Measurements from ENCODE around the gene PJA2.

DNA sequence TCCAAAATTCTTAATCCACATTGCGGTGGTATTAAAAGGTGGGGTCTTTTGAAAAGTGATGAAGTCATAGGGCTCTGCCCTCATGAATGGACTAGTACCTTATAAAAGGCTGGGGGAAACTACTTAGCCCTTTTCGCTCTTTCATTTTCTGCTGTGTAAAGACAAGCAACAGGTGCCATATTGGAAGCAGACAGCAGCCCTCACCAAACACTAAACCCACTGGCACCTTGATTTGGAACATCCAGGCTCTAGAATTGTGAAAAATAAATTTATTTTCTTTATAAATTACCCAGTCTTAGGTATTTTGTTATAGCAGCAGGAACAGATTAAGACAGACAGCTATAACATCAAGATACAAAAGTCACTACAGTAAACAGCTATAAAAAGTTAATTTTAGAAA is 12.8 kb downstream of the PJA2 start:
- TF ChIP-seq EZH2 (IDR thresholded peaks at IDR 0.05): no peak
- TF ChIP-seq POLR2AphosphoS5 (IDR thresholded peaks at IDR 0.05; ENCODE audit: borderline replicate concordance, low read depth, low read length): no peak

Measured in SK-N-MC (cell line).